Caco-2 (cell line): ENCODE measurements around the gene CAPSL. TPM values are rescaled to one million over a fixed set of nuclear protein-coding genes. Genes with fewer than 3 reads are reported as not detected.

Source experiments
- BruUV-seq: library from RNA; stranded (reverse); fragments of 400-500 nt; replicated peaks from 2 replicates; lab custom pipeline; 2021; lab: Mats Ljungman, UMichigan
- CTCF ChIA-PET: fragments of 300-600 bp; sonication (Branson Sonifier 250); formaldehyde crosslinking; loops from one replicate; lab custom pipeline; 2022; ENCODE audit warnings: antibody characterized with exemption; lab: Charles Lee
- POLR2A ChIA-PET: fragments of 300-600 bp; sonication (Branson Sonifier 250); formaldehyde crosslinking; loops from one replicate; lab custom pipeline; 2022; ENCODE audit warnings: antibody characterized with exemption; lab: Charles Lee
- DNase-seq, 2 experiments: peaks; one replicate each; pipeline versions ENCODE4 v3.0.0 to v3.0.0-alpha.2; 2020 to 2022
- H3K27me3 ChIP-seq: replicated peaks from 2 replicates; pipeline ENCODE4 v1.6.0; 2011; ENCODE audit warnings: low read length; ENCODE audit not compliant: control insufficient read depth, insufficient read depth
- H3K36me3 ChIP-seq: 2 replicates; pipeline ENCODE4 v1.5.1; 2011; ENCODE audit warnings: low read length; ENCODE audit not compliant: control insufficient read depth, insufficient read depth
- H3K4me1 ChIP-seq: fragments of 250-450 bp; sonication (Bioruptor Pico); 2 replicates; pipeline ENCODE4 v1.5.1; 2020; ENCODE audit warnings: mild to moderate bottlenecking
- H3K4me3 ChIP-seq: 2 replicates; pipeline ENCODE4 v1.5.1; 2011; ENCODE audit warnings: low read depth, mild to moderate bottlenecking, control low read depth, low read length
- H3K9me3 ChIP-seq: fragments of 250-450 bp; sonication (Bioruptor Pico); 2 replicates; pipeline ENCODE4 v1.5.1; 2020; ENCODE audit warnings: mild to moderate bottlenecking, moderate library complexity
- H3K27ac Mint-ChIP-seq: one replicate; pipeline ENCODE4 v1.8.0; 2022; ENCODE audit warnings: mixed read lengths; ENCODE audit not compliant: unreplicated experiment
- H3K27me3 Mint-ChIP-seq: one replicate; pipeline ENCODE4 v1.8.0; 2022; ENCODE audit warnings: mixed read lengths; ENCODE audit not compliant: insufficient read depth, unreplicated experiment
- H3K36me3 Mint-ChIP-seq: one replicate; pipeline ENCODE4 v1.8.0; 2022; ENCODE audit warnings: mild to moderate bottlenecking, mixed read lengths; ENCODE audit not compliant: insufficient read depth, unreplicated experiment
- H3K4me1 Mint-ChIP-seq: one replicate; pipeline ENCODE4 v1.8.0; 2022; ENCODE audit warnings: low read depth, mixed read lengths; ENCODE audit not compliant: unreplicated experiment
- H3K4me3 Mint-ChIP-seq: one replicate; pipeline ENCODE4 v1.8.0; 2022; ENCODE audit warnings: mild to moderate bottlenecking, moderate library complexity, mixed read lengths; ENCODE audit not compliant: unreplicated experiment
- H3K9me3 Mint-ChIP-seq: one replicate; pipeline ENCODE4 v1.8.0; 2022; ENCODE audit warnings: mixed read lengths; ENCODE audit not compliant: unreplicated experiment
- intact Hi-C: fragments of 100-400 bp; cut with micrococcal nuclease; formaldehyde crosslinking; loops from one replicate; pipeline ENCODE4 v1.10.0; 2022; ENCODE audit not compliant: unreplicated experiment
- total RNA-seq: library from RNA; stranded (reverse); gene quantifications from 2 replicates; pipeline ENCODE4 v1.2.3, GENCODE V29; 2022
- TF ChIP-seq, protein P1 (sequence below), 2 experiments: fragments of 200-600 bp in 1 of 2; IDR thresholded peaks; 1 replicate in 1 of 2; 2 replicates in 1 of 2; pipeline versions ENCODE4 v1.5.1 to v1.8.0; 2011 to 2022; ENCODE audit warnings: antibody characterized with exemption in 1 of 2, control low read depth in 1 of 2, inconsistent platforms in 1 of 2, low read depth in 1 of 2, low read length in 1 of 2, mild to moderate bottlenecking in 1 of 2, moderate library complexity in 1 of 2; ENCODE audit not compliant: insufficient read depth in 1 of 2, severe bottlenecking in 1 of 2, unreplicated experiment in 1 of 2

CAPSL gene
- total RNA-seq, 1 experiment from 2014 or later, result not detected

DNA sequence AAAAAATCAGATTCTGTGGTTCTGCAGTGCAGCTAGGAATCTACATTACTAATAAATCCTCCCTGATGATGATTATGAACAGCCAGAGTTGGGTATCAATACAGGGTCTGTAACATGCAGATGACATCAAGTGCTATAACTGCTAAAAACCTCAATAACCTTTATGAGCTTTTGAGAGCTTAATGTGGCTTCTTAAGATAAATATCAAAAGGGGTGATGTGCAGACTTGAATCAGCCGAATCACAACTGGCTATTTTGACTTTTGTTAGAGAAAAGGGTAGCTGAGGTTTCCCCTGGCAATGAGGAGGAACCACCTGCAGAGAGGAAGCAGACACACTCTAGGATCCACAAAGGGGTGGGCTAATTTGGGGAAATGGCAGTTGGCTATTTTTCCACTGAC is 30.2 kb downstream of the CAPSL start:
- CTCF ChIA-PET, result no interaction called here
- BruUV-seq, result no TSS peak

DNA sequence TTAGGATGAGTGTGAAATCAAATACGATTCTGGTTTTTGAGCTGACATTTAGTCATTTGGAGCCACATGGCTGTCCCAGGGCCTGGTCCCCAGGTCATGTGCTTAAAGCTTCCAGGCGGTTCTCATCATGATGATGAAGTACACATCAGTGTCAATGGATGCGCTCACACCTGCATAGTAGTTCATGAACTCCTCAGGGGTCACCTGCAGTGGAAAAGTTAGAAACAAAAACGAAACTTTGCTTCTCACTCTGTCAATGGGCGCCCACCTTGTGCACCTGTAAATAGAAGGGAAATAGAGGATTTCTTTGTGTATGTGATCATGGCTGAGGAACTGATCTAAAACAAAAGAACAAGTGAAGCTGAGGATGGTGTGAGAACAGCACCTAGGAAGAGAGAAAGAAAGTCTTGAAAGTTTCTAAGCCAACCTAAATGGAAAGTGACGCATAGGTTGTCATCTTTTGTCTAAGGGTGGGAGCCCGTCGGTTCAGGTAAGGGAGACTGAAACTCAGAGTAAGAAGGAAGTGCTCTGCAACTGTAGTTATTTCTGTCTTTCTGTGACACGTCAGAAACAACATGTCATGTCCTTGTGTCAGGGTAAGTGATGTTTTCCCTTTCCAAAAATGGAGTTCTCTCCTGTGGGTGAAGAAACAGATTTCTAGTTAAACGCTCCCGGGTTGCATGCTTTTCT is 33.8 kb downstream of the CAPSL start:
- TF ChIP-seq, protein P1, sequence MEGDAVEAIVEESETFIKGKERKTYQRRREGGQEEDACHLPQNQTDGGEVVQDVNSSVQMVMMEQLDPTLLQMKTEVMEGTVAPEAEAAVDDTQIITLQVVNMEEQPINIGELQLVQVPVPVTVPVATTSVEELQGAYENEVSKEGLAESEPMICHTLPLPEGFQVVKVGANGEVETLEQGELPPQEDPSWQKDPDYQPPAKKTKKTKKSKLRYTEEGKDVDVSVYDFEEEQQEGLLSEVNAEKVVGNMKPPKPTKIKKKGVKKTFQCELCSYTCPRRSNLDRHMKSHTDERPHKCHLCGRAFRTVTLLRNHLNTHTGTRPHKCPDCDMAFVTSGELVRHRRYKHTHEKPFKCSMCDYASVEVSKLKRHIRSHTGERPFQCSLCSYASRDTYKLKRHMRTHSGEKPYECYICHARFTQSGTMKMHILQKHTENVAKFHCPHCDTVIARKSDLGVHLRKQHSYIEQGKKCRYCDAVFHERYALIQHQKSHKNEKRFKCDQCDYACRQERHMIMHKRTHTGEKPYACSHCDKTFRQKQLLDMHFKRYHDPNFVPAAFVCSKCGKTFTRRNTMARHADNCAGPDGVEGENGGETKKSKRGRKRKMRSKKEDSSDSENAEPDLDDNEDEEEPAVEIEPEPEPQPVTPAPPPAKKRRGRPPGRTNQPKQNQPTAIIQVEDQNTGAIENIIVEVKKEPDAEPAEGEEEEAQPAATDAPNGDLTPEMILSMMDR (IDR thresholded peaks at IDR 0.05; ENCODE audit: insufficient read depth in 1 of 2, low read depth in 1 of 2, low read length in 1 of 2, severe bottlenecking in 1 of 2, unreplicated experiment in 1 of 2), result no peak
- CTCF ChIA-PET, result no interaction called here
- no peaks in the 10 kb centered on the region for H3K9me3 ChIP-seq
- H3K27me3 Mint-ChIP-seq, result peaks cover 9% of the 10 kb centered on the region
- H3K27me3 ChIP-seq, result no peaks in the 10 kb centered on the region
- intact Hi-C loops, result no loop called here
- H3K4me3 ChIP-seq, result no peak overlapping the region
- POLR2A ChIA-PET, result no interaction called here
- H3K4me3 Mint-ChIP-seq, result no peak overlapping the region
- BruUV-seq, result no TSS peak
- no peaks in the 10 kb centered on the region for H3K36me3 Mint-ChIP-seq
- no peak for DNase-seq
- H3K9me3 Mint-ChIP-seq, result no peaks in the 10 kb centered on the region
- peaks cover 6% of the 10 kb centered on the region for H3K4me1 Mint-ChIP-seq
- no peak overlapping the region for H3K27ac Mint-ChIP-seq
- no peaks in the 10 kb centered on the region for H3K4me1 ChIP-seq
- no peaks in the 10 kb centered on the region for H3K36me3 ChIP-seq

More for the DNA sequence above, 30.2 kb downstream of the CAPSL start:
- no peaks in the 10 kb centered on the region for H3K36me3 ChIP-seq
- Mint-ChIP-seq H3K9me3 (peaks cover 8% of the 10 kb centered on the region), H3K4me1 (peaks cover 6% of the 10 kb centered on the region), H3K27me3 (peaks cover 8% of the 10 kb centered on the region), H3K27ac (no peak overlapping the region), H3K4me3 (no peak overlapping the region), H3K36me3 (no peaks in the 10 kb centered on the region)
- no peaks in the 10 kb centered on the region for H3K27me3 ChIP-seq
- no peak for DNase-seq
- intact Hi-C loops, result no loop called here
- no peaks in the 10 kb centered on the region for H3K4me1 ChIP-seq
- POLR2A ChIA-PET, result no interaction called here
- TF ChIP-seq, protein P1 (IDR thresholded peaks at IDR 0.05; ENCODE audit: insufficient read depth in 1 of 2, low read depth in 1 of 2, low read length in 1 of 2, severe bottlenecking in 1 of 2, unreplicated experiment in 1 of 2), result no peak
- no peak overlapping the region for H3K4me3 ChIP-seq
- no peaks in the 10 kb centered on the region for H3K9me3 ChIP-seq

DNA sequence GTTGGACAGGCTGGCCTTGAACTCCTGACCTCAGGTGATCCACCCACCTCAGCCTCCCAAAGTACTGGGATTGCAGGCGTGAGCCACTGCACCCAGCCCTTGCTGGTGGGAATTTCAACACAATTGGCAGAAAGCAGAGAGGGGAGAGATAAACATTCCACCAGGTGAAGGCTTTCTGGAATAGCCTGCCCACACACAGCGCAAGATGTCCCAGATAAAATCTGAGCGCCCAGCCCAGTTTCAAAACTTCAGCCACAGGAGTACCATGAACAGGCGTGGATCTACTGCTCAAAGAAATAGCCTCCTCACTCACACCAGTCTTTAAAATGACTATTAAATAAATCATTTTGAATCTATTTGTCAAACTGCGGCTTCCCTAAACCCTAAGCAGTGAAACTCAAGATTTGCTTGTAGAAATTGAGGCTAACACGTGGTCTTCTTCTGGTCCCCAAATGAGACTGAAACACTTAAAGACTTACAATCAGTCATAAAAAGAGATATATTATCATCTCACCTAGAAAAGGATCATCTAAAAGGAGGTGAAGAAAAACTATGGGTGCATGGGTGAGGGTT is 34.7 kb downstream of the CAPSL start:
- no peak overlapping the region for H3K4me3 ChIP-seq
- no peaks in the 10 kb centered on the region for H3K4me1 ChIP-seq
- Mint-ChIP-seq H3K9me3 (no peaks in the 10 kb centered on the region), H3K4me1 (peaks cover under 1% of the 10 kb centered on the region), H3K4me3 (no peak overlapping the region), H3K27me3 (peaks cover 10% of the 10 kb centered on the region), H3K27ac (no peak overlapping the region), H3K36me3 (no peaks in the 10 kb centered on the region)
- no peaks in the 10 kb centered on the region for H3K9me3 ChIP-seq
- POLR2A ChIA-PET, result no interaction called here
- no peak for DNase-seq
- H3K36me3 ChIP-seq, result no peaks in the 10 kb centered on the region
- BruUV-seq, result no TSS peak
- no peaks in the 10 kb centered on the region for H3K27me3 ChIP-seq
- intact Hi-C loops, result no loop called here
- TF ChIP-seq, protein P1 (IDR thresholded peaks at IDR 0.05; ENCODE audit: insufficient read depth in 1 of 2, low read depth in 1 of 2, low read length in 1 of 2, severe bottlenecking in 1 of 2, unreplicated experiment in 1 of 2), result no peak
- CTCF ChIA-PET, result no interaction called here
